Left ventricle myocardium inferior (tissue), 1 donor: ENCODE results near the gene FRK. TPM values are rescaled to one million over a fixed set of nuclear protein-coding genes. Genes with fewer than 3 reads are reported as not detected.

Experiments
- DNase-seq: peaks from one replicate; pipeline ENCODE4 v3.0.0-alpha.2; 2020
- H3K27ac ChIP-seq: fragments of 200-600 bp; replicated peaks from 2 replicates; pipeline ENCODE4 v1.8.0; 2021
- H3K27me3 ChIP-seq: fragments of 200-600 bp; 2 replicates; pipeline ENCODE4 v1.8.0; 2021; ENCODE audit warnings: low read depth
- H3K36me3 ChIP-seq: fragments of 200-600 bp; 2 replicates; pipeline ENCODE4 v1.8.0; 2021
- H3K4me1 ChIP-seq: fragments of 200-600 bp; 2 replicates; pipeline ENCODE4 v1.8.0; 2021
- H3K4me3 ChIP-seq: fragments of 200-600 bp; 2 replicates; pipeline ENCODE4 v1.8.0; 2021; ENCODE audit warnings: mild to moderate bottlenecking, moderate library complexity
- H3K9me3 ChIP-seq: fragments of 200-600 bp; replicated peaks from 2 replicates; pipeline ENCODE4 v1.8.0; 2021
- intact Hi-C: fragments of 100-400 bp; cut with micrococcal nuclease; formaldehyde crosslinking; loops from one replicate; pipeline ENCODE4 v1.11.0; 2022
- total RNA-seq: library from RNA; stranded (reverse); fragmentation: NEBNext Ultra II Directional; extraction: Animal tissue kit (Norgen Biotek cat#: 25700); gene quantifications from one replicate; pipeline ENCODE4 v1.2.1, GENCODE V29; 2021
- TF ChIP-seq, protein P1 (sequence below): fragments of 200-600 bp; IDR thresholded peaks from 2 replicates; pipeline ENCODE4 v1.8.0; 2021; ENCODE audit warnings: antibody characterized with exemption, mild to moderate bottlenecking, borderline replicate concordance
- donor health status: DM: no; HTN: yes; CAD: no; lungs with severe emphysema.

FRK gene
- total RNA-seq, 1 donor from 2014 or later, result 11.2 TPM

DNA sequence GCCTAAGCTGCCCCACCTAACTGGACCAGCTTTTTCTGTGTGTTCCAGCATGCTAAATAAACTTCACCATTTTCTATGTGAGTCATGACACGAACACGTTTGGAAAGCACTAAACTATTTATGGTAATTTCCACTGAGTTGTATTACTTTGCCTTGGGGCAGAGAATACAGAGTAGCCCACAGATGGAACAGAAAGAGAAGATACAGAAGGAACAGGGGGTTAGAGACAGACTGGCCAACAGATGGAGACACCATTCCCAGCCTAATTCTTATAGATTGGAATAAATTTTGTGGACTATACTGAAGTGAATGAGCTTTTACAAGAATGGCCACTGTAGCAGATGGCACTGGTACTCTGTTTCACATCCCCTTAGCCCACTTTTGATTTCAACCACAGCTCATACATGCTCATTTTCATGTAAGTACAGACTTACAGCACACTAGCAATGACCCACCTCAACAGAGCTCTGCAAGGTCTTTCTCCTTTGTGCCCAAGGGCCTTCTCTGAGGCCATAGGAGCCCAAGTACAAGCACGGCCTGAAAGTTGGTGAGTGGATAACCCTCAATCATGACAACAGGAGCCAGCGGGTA lies 26.8 kb upstream of the FRK start:
- TF ChIP-seq, protein P1, sequence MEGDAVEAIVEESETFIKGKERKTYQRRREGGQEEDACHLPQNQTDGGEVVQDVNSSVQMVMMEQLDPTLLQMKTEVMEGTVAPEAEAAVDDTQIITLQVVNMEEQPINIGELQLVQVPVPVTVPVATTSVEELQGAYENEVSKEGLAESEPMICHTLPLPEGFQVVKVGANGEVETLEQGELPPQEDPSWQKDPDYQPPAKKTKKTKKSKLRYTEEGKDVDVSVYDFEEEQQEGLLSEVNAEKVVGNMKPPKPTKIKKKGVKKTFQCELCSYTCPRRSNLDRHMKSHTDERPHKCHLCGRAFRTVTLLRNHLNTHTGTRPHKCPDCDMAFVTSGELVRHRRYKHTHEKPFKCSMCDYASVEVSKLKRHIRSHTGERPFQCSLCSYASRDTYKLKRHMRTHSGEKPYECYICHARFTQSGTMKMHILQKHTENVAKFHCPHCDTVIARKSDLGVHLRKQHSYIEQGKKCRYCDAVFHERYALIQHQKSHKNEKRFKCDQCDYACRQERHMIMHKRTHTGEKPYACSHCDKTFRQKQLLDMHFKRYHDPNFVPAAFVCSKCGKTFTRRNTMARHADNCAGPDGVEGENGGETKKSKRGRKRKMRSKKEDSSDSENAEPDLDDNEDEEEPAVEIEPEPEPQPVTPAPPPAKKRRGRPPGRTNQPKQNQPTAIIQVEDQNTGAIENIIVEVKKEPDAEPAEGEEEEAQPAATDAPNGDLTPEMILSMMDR, result no peak
- H3K27ac ChIP-seq, result no peak overlapping the region
- intact Hi-C loops, result no loop called here
- peaks cover 8% of the 10 kb centered on the region for H3K9me3 ChIP-seq
- no peak overlapping the region for H3K4me3 ChIP-seq
- H3K4me1 ChIP-seq, result peaks cover 11% of the 10 kb centered on the region
- DNase-seq, result no peak
- no peaks in the 10 kb centered on the region for H3K27me3 ChIP-seq
- H3K36me3 ChIP-seq, result no peaks in the 10 kb centered on the region

DNA sequence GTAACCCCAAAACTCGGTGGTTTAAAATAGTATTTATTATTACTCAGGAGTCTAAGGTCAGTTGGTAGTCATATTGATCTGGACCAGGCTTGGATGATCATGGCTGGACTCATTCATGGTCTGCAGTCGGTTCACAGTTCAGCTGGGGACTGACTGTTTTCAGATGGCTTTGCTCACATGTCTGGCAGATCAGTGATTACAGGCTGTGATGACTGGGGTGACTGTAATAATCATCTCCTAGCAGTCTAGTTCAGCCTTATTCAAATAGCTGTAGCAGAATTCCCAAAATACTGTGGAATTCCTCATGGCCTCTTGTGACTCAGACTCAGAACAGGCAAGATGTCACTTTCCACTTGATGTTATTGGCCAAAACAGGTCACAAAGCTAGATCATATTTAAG lies 23.6 kb upstream of the FRK start:
- no peak for DNase-seq
- Histone ChIP-seq H3K27me3 (no peaks in the 10 kb centered on the region), H3K9me3 (no peaks in the 10 kb centered on the region), H3K4me3 (no peak overlapping the region), H3K36me3 (no peaks in the 10 kb centered on the region), H3K4me1 (peaks cover 11% of the 10 kb centered on the region), H3K27ac (no peak overlapping the region)
- intact Hi-C loops, result no loop called here
- TF ChIP-seq, protein P1, result no peak

DNA sequence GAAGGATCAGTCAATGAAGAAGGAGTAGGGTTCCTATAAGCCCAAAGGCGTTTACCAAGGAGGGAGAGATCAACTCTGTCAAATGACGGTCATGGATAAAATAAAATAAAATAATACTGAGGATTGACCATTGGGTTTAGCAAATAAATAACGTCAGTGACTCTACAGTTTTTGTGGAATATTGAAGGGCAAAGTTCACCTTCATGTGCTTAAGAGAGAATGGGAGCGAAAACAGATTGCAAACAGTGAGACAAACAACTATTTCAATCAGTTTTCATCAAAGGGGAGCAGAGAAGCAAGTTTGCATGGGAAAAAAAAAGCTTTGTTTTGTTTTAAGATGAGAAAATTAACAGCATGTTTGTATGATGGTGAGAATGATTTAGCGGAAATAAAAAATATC lies 22.4 kb upstream of the FRK start:
- intact Hi-C loops, result no loop called here
- H3K9me3 ChIP-seq, result no peaks in the 10 kb centered on the region
- H3K27ac ChIP-seq, result no peak overlapping the region
- TF ChIP-seq, protein P1, result no peak
- H3K36me3 ChIP-seq, result no peaks in the 10 kb centered on the region
- no peak overlapping the region for H3K4me3 ChIP-seq
- H3K27me3 ChIP-seq, result no peaks in the 10 kb centered on the region
- DNase-seq, result no peak
- peaks cover 11% of the 10 kb centered on the region for H3K4me1 ChIP-seq

DNA sequence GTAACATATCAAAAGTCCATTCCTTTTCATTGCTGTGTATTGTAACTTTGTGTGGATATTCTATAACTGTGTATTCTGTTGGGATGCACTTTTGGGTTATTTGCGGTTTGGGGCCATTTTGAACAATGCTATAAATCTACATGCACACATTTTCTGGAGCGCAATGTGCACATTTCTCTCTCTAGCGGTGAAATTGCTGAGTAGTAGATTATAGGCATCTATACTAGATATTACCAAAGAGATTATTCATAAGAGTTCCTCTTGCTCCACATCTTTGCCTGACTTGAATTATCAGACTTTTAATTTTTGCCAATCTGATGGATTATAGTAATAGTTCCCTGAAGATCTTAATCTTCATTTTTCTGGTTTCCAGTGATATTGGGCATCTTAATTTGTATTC lies 18.3 kb upstream of the FRK start:
- no peak overlapping the region for H3K4me3 ChIP-seq
- peaks cover 9% of the 10 kb centered on the region for H3K4me1 ChIP-seq
- TF ChIP-seq, protein P1, result no peak
- H3K9me3 ChIP-seq, result no peaks in the 10 kb centered on the region
- no peaks in the 10 kb centered on the region for H3K36me3 ChIP-seq
- no peak for DNase-seq
- intact Hi-C loops, result no loop called here
- H3K27ac ChIP-seq, result no peak overlapping the region
- H3K27me3 ChIP-seq, result no peaks in the 10 kb centered on the region

DNA sequence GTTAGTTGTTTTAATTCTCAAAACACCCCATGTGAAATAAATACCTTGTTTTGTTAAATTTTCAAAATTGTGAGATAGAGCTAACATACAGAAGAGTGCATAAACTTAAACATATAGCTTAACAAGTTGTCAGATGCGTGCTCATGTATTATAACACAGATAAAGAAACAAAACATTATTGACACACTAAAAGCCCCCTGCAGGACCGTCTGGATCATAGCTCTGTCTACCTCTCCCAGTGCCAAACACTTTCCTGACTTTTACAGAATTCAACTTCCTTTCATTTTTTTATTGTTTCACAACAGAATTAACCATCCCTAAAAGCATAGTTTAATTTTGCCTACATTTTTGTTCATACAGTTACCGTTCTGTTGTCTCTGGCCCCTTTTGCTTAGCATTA lies 17.8 kb upstream of the FRK start:
- TF ChIP-seq, protein P1, result no peak
- Histone ChIP-seq H3K27me3 (no peaks in the 10 kb centered on the region), H3K36me3 (no peaks in the 10 kb centered on the region), H3K4me1 (peaks cover 9% of the 10 kb centered on the region), H3K4me3 (no peak overlapping the region), H3K27ac (no peak overlapping the region), H3K9me3 (no peaks in the 10 kb centered on the region)
- DNase-seq, result no peak
- intact Hi-C loops, result no loop called here
